ENCODE data around the gene USP40.

- TF ChIP-seq CTCF (IDR thresholded peaks at IDR 0.05) (no peak), ZBTB21 (CRISPR knock-in tag; IDR thresholded peaks at IDR 0.05; ENCODE audit: borderline replicate concordance) (no peak), CREB1 (CRISPR knock-in tag; IDR thresholded peaks at IDR 0.05) (no peak), ETV6 (CRISPR knock-in tag; IDR thresholded peaks at IDR 0.05) (no peak)
Measured at GRCh38 chr2:233430651-233431050, 135.9 kb downstream of the USP40 start.
